Right ventricle myocardium inferior (tissue), 1 donor: Measurements from ENCODE around the gene TMIGD3. TPM values are rescaled to one million over a fixed set of nuclear protein-coding genes. Genes with fewer than 3 reads are reported as not detected.

Source experiments
- ATAC-seq: fragments of 200-7000 bp; cut with Tn5 transposase; one replicate; pipeline ENCODE4 v1.9.1; 2020; ENCODE audit warnings: mild to moderate bottlenecking, moderate library complexity
- DNase-seq: peaks from one replicate; pipeline ENCODE4 v3.0.0; 2021; ENCODE audit errors: missing footprints
- intact Hi-C: fragments of 100-400 bp; cut with DNase I; formaldehyde crosslinking; loops from one replicate; pipeline ENCODE4 v1.11.0; 2022
- total RNA-seq: library from RNA; stranded (reverse); fragmentation: NEBNext Ultra II Directional; extraction: Animal tissue kit (Norgen Biotek cat#: 25700); gene quantifications from one replicate; pipeline ENCODE4 v1.2.1, GENCODE V29; 2021
- donor health status: DM: no; HTN: yes; CAD: no; lungs with severe emphysema.

Gene TMIGD3
- total RNA-seq, 1 donor from 2014 or later, result 1.7 TPM

DNA sequence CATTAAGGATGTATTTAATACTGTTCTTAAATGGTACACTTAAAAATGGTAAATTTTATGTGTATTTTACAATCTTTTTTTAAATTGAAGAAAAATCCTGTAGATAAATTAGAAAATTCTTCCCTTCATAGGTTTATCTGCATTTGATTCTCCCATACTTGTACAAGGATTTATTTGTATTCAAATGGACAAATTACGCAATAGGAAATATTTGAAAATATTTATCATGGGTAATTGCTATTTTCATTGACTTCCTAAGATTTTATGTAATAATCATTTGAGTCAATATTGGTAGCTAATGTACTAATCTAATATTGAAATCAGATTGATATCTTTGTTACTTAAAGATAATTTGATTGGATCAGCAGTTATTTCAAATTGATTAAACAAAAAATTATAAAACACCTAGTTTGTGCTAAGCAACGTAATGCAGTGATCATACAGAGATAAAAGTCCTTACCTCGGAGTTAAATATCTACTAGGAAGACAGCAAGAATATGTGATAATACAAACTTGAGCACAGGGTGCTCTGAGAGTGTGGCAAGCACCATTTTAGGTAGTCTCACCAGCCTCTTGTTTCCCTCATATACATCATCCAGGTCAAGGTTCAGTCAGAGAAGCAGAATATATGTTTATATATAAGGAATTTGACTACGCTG is 40.9 kb downstream of the TMIGD3 start:
- DNase-seq (no peak), ATAC-seq (no peak)
- intact Hi-C loops, result no loop called here

- no peak for DNase-seq
- no peak for ATAC-seq
- intact Hi-C loops, result no loop called here
These were observed 41.7 kb downstream of the TMIGD3 start for GRCh38 chr1:111461765-111462164.

- DNase-seq, result no peak
- intact Hi-C loops, result no loop called here
- no peak for ATAC-seq
These were observed 47.8 kb downstream of the TMIGD3 start for GRCh38 chr1:111455642-111456031.

DNA sequence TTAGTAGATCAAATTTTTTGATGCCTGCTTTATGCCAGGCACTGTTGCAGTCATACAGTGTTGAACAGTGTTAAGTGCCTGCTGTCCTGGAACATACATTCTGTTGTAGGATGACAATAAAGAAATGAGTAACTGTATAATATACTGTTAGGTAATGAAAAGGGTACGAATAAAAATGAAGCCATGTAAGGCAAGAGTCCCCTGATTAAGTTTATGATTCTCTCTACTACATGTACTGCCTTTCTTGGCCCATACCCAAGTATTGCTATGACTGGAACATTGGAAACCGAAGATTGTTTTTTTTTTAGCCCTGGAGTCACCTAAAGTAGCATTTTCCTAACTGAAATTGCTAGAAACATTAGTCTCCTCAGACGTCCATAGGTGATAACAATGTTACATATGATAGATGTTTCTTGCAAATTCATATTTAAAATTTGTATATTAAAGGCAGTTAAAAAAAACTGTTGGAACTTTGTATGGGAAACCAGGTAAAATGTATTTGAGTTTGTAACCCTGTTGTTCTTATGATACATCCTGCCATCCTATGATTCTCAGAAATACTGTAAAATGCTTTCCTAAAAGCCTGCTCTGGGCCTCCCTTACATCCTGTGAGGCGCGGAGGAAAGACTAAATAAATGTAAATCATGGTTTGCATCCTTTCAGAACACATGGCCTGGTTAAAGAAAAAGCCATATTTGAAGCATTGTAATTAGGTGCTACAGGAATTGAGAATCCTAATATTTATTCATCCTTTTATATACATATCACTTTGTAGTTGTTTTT is 48.4 kb downstream of the TMIGD3 start:
- DNase-seq (no peak), ATAC-seq (no peak)
- intact Hi-C loops, result no loop called here

- intact Hi-C loops, result no loop called here
- no peak for ATAC-seq
- DNase-seq, result no peak
These were observed 49.7 kb downstream of the TMIGD3 start for GRCh38 chr1:111453706-111454105.

- DNase-seq (no peak), ATAC-seq (no peak)
- intact Hi-C loops, result no loop called here
These were observed 50.9 kb downstream of the TMIGD3 start for GRCh38 chr1:111452581-111452980.

- intact Hi-C loops, result no loop called here
- no peak for DNase-seq
- no peak for ATAC-seq
These were observed 53.2 kb downstream of the TMIGD3 start for GRCh38 chr1:111450185-111450584.

DNA sequence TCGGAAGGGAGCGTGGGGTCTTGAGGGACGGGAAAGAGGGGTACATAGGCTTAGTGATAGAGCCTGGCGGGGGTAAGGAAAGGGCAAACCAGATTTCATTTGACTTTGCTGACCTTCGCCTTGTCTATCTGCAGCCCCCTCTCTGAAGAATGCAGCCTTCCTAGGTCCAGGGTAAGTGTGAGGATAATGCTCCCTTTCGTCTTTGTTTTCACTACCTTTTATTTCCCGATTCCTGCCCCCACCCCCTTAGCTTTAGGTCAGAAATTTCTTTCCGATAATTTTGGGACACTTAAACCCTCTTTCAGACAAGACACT is 53.8 kb downstream of the TMIGD3 start:
- ATAC-seq (no peak), DNase-seq (no peak)
- intact Hi-C loops, result no loop called here

- ATAC-seq, result peak; percentile 95
- peak; percentile 95 for DNase-seq
- intact Hi-C loops, result no loop called here
These were observed 54.3 kb downstream of the TMIGD3 start, which contains the start of the genes ATP5PB and WDR77 for GRCh38 chr1:111448918-111449702. Gene ATP5PB (plus strand): TSS chr1:111449464. CDS start chr1:111449542, 78 bp downstream. Gene WDR77 (minus strand): TSS chr1:111449256. CDS start chr1:111449169, 87 bp downstream.

GRCh38 chr1:111448482-111448917 is 54.9 kb downstream of the TMIGD3 start:
- intact Hi-C loops, result no loop called here
- ATAC-seq, result no peak
- DNase-seq, result no peak

GRCh38 chr1:111446967-111447892 is 56.2 kb downstream of the TMIGD3 start:
- ATAC-seq, result no peak
- intact Hi-C loops, result no loop called here
- DNase-seq, result no peak

- DNase-seq (no peak), ATAC-seq (no peak)
- intact Hi-C loops, result no loop called here
These were observed 56.9 kb downstream of the TMIGD3 start for GRCh38 chr1:111446546-111446945.

DNA sequence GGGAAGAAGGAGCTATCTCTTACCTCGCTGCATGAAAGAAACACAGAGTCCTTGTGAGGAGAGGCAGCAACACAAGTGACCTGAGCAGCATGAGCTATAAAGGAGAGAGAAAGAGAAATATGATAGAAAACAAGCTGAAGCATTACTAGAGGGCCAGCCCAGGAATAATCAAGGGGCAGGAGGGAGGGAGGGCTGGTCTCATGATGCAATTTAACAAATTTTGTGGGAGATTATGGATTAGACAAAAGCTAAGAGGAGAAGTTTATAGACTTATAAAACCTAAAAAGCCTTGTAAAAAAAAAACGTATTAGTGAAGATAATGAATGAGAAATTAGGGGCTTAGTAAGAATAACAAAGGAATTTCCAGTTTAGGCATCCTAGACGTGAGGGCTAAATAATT is 59.4 kb downstream of the TMIGD3 start:
- ATAC-seq (no peak), DNase-seq (no peak)
- intact Hi-C loops, result no loop called here

GRCh38 chr1:111442457-111442856 is 61.0 kb downstream of the TMIGD3 start:
- no peak for ATAC-seq
- intact Hi-C loops, result no loop called here
- no peak for DNase-seq

GRCh38 chr1:111441573-111442192 is 61.8 kb downstream of the TMIGD3 start:
- intact Hi-C loops, result no loop called here
- DNase-seq (no peak), ATAC-seq (no peak)

DNA sequence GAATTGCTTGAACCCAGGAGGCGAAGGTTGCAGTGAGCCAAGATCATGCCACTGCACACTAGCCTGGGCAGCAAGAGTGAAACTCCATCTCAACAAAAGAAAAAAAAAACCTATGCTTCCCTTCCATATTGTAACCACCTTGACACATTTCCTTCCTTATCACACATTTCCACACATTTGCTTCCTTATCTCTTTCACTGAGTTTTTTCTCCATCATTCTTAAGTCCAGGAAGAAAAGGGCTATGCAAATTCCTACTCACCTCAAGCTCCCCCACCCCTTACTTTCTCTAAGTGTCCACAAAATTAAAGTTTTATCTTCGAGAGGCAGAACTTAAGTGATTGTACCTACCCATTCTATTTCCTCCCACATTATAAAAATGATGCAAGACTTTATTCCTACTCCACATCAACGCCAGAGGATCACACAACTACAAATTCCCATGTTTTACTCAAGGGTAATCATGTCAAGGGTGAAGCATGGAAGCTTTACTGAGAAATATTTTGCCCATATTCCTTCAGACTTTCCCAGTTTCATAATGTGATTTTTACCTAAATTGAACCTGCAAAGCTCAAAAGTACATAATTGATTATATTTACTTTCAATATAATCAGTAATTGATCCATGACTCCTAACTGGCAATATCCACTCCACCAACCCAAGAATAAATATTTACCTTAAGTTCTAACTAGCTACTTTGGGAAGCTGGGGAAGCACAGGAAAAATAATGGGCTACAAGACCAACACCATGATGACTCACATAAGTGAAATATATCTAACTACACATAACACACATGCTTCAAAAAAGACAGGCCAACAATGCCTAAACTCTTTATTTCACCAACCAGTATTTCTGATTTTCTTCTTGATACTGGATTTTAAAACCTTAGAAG is 63.7 kb downstream of the TMIGD3 start:
- ATAC-seq (no peak), DNase-seq (no peak)
- intact Hi-C loops, result no loop called here

GRCh38 chr1:111436726-111437125 is 66.7 kb downstream of the TMIGD3 start:
- intact Hi-C loops, result no loop called here
- no peak for DNase-seq
- ATAC-seq, result no peak
